GM18517 (cell line): ENCODE measurements around the gene PPP4R3B.

Experiments used
- ATAC-seq: cut with Tn5 transposase; IDR thresholded peaks from one replicate; pipeline ENCODE4 v1.9.1; 2021; ENCODE audit warnings: mild to moderate bottlenecking, moderate library complexity; ENCODE audit not compliant: unreplicated experiment

Gene PPP4R3B

GRCh38 chr2:55519938-55520885, 97.2 kb downstream of the PPP4R3B start:
- peak; percentile 1 for ATAC-seq

GRCh38 chr2:55518841-55519165, 98.6 kb downstream of the PPP4R3B start:
- peak; percentile 0 for ATAC-seq

GRCh38 chr2:55511508-55512124, 105.8 kb downstream of the PPP4R3B start:
- ATAC-seq, result no peak

GRCh38 chr2:55502590-55503141, 114.8 kb downstream of the PPP4R3B start:
- ATAC-seq, result no peak

- no peak for ATAC-seq
Measured at GRCh38 chr2:55500025-55500424, 117.4 kb downstream of the PPP4R3B start.

GRCh38 chr2:55498582-55498981, 118.8 kb downstream of the PPP4R3B start:
- no peak for ATAC-seq
